Pancreas (tissue), 10 donors: ENCODE measurements around the gene PET117. TPM values are rescaled to one million over a fixed set of nuclear protein-coding genes. Genes with fewer than 3 reads are reported as not detected.

Experiments
- ATAC-seq, 4 donors: fragments of 200-7000 bp; cut with Tn5 transposase; one replicate each; pipeline versions ENCODE4 v1.8.0 to v1.9.1; 2020; ENCODE audit warnings: mild to moderate bottlenecking in 4 of 4, moderate library complexity in 4 of 4
- DNase-seq, 6 donors: peaks; one replicate each; pipeline ENCODE4 v3.0.0-alpha.2; 2020
- FAIRE-seq: peaks from 2 replicates; lab custom pipeline; 2012; peaks lifted over from hg19 to GRCh38; lab: Jason Lieb, UNC
- H3K27ac ChIP-seq, 4 donors: fragments of 200-600 bp; sonication (generic); 1 replicate in 3 of 4; 2 replicates in 1 of 4; pipeline versions ENCODE4 v1.5.0 to v1.8.0; 2020
- H3K27me3 ChIP-seq, 4 donors: fragments of 200-600 bp; one replicate each; pipeline ENCODE4 v1.8.0; 2021
- H3K36me3 ChIP-seq, 3 donors: fragments of 200-600 bp; sonication (generic) in 1 of 3; one replicate each; pipeline versions ENCODE4 v1.5.0 to v1.8.0; 2020 to 2021
- H3K4me1 ChIP-seq, 3 donors: fragments of 200-600 bp; one replicate each; pipeline ENCODE4 v1.8.0; 2021
- H3K4me3 ChIP-seq, 4 donors: fragments of 200-600 bp; sonication (generic) in 2 of 4; one replicate each; pipeline versions ENCODE4 v1.5.0 to v1.8.0; 2020 to 2021
- H3K9me3 ChIP-seq, 4 donors: fragments of 200-600 bp; one replicate each; pipeline ENCODE4 v1.8.0; 2021
- WGBS, 2 donors: extraction: QIAGEN DNeasy Blood & Tissue Kit; methylation state at CpG; one replicate each; pipeline ENCODE4 v1.1.7; 2013; 5-methylcytosine and 5-hydroxymethylcytosine counted together
- intact Hi-C, 3 donors: fragments of 100-400 bp; cut with DNase I; formaldehyde crosslinking; loops; one replicate each; pipeline versions ENCODE4 v1.11.1 to v1.14.2; 2022
- polyA plus RNA-seq, 2 donors: library from polyadenylated mRNA; stranded (reverse); fragments of 200-250 nt; gene quantifications; one replicate each; pipeline ENCODE4 v1.2.3, GENCODE V29; 2013
- total RNA-seq, 6 donors: library from RNA; stranded (reverse); fragmentation: NEBNext Ultra II Directional in 4 of 6; extraction: Animal tissue kit (Norgen Biotek cat#: 25700) in 4 of 6; gene quantifications; one replicate each; pipeline versions ENCODE4 v1.2.1 to v1.2.4, GENCODE V29; 2021 to 2023
- TF ChIP-seq, protein P1 (sequence below), 4 donors: fragments of 200-600 bp; sonication (generic) in 3 of 4; IDR thresholded peaks; one replicate each; pipeline versions ENCODE4 v1.5.0 to v1.8.0; 2021; ENCODE audit warnings: antibody characterized with exemption in 4 of 4
- donor health status: healthy with polysubstance abuse.
- donor health status: DM: no; HTN: no; CAD: no; lungs with moderate emphysema.
- donor health status: DM: no; HTN: no; CAD: no.
- donor health status: control.
- donor health status: control.
- donor health status: Bipolar disorder and iron deficiency.
- donor health status: DM: yes; HTN: yes; CAD: no.
- donor health status: DM: no; HTN: no; CAD: no.
- donor health status: DM: no; HTN: no; CAD: no.
- donor health status: DM: yes; HTN: yes; CAD: no.

Gene PET117
- total and polyA plus RNA-seq, 8 donors = 5.5 to 9.2 (median 6.3) TPM

DNA sequence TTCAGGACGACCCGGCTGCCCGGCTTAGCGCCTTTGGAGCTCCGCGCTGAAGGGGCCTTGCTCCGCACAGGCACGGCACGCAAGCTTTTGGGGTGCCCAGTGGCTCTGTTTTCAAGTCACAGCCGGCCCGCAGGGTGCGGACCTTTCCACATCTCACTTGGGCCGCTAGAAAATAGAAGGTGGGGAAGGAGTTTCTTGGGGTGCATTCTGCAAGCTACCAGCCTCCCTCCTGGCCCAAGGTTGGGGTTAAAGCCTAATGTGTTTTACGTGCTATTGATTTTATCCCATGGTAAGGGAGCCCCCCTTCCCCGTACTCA lies 561 bp downstream of the PET117 start:
- Histone ChIP-seq H3K27ac (peak overlapping the region; percentile 84 to 90 (median 88)), H3K27me3 (no peaks in the 10 kb centered on the region), H3K4me3 (peak overlapping the region; percentile 93 to 99 (median 96)), H3K36me3 (no peaks in the 10 kb centered on the region), H3K4me1 (peaks cover 6 to 16% (median 7%) of the 10 kb centered on the region in 3 donors), H3K9me3 (no peaks in the 10 kb centered on the region)
- ATAC-seq = peak in 2 of 4 donors; percentile 58 to 62
- TF ChIP-seq, protein P1, sequence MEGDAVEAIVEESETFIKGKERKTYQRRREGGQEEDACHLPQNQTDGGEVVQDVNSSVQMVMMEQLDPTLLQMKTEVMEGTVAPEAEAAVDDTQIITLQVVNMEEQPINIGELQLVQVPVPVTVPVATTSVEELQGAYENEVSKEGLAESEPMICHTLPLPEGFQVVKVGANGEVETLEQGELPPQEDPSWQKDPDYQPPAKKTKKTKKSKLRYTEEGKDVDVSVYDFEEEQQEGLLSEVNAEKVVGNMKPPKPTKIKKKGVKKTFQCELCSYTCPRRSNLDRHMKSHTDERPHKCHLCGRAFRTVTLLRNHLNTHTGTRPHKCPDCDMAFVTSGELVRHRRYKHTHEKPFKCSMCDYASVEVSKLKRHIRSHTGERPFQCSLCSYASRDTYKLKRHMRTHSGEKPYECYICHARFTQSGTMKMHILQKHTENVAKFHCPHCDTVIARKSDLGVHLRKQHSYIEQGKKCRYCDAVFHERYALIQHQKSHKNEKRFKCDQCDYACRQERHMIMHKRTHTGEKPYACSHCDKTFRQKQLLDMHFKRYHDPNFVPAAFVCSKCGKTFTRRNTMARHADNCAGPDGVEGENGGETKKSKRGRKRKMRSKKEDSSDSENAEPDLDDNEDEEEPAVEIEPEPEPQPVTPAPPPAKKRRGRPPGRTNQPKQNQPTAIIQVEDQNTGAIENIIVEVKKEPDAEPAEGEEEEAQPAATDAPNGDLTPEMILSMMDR (IDR thresholded peaks at IDR 0.05) = no peak
- DNase-seq = no peak
- intact Hi-C loops = no loop called here
- WGBS, 2 donors = 0% methylated on average over 12 to 15 of the region's 15 CpGs
- FAIRE-seq = no peak

DNA sequence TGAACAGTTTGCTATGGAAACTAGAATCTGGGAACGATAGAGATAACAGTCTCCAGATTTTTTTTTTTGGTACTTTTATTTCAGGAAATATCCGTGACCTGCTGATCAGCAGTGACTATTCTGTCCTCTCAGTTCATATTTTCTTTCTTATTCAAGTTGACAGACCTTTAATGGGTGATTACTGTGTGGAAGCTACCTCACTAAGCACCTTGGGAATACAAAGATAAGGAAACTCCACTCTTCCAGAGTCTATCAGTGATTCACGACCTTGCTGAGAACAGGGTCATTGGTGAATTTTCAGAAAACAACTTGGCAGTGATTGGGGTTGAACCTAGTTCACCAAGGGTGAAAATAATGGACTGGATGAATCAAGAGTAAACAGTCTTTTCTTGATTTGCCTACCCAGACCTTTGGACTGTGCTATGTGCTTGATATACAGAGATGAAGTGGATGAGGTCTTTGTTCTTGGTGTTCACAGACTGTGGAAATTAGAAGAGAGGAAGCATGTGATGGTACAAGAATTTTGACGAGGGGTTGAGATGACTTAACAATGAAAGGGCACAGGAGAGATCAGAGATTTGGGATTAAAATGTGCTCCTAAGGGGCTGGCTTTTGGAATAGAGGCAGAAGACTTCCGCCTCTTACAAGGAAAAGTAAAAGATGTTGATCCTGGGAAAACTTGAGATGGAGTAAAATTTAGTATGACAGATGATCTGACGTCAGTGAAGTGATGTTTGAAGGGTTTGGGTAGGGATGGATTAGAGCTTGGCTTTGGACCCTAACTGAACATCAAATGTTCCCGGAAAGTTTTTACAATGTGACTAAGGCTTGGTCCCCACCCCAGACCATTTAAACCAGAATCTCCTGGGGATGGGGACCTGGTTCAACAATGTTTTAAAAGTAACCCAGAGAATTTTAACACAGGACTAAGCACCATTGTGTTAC lies 1.2 kb downstream of the PET117 start:
- no peaks in the 10 kb centered on the region for H3K9me3 ChIP-seq
- WGBS, 2 donors = 33 to 34% methylated on average over 7 of the region's 7 CpGs
- peaks cover 6 to 16% (median 7%) of the 10 kb centered on the region in 3 donors for H3K4me1 ChIP-seq
- H3K27me3 ChIP-seq = no peaks in the 10 kb centered on the region
- no peak for DNase-seq
- H3K36me3 ChIP-seq = no peaks in the 10 kb centered on the region
- peak overlapping the region in 2 of 4 donors; percentile 88 to 89 for H3K27ac ChIP-seq
- no peak for ATAC-seq
- FAIRE-seq = no peak
- TF ChIP-seq, protein P1 (IDR thresholded peaks at IDR 0.05) = no peak
- intact Hi-C loops = no loop called here
- H3K4me3 ChIP-seq = peak overlapping the region; percentile 93 to 99 (median 96)

DNA sequence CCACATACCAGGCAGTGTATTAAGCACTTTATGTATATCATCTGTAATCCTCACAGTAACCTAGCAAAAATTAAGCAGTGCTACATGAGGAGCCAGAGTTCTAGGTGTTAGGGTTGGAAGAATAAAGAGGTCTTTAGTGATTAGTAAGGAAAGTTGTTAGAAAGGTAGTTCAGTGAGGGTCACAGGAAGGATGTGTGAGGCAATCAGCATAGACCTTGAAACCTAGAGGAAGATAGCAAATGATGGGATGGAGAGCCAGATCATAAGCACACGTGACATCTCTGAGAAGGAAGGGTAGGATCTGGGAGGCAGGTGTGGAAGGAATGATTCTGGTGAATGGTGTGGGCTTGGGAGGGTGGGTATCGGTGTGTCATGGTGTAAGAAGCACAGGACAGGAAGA lies 2.2 kb downstream of the PET117 start:
- DNase-seq (no peak), FAIRE-seq (no peak), ATAC-seq (no peak)
- Histone ChIP-seq H3K36me3 (no peaks in the 10 kb centered on the region), H3K4me1 (peaks cover 6 to 16% (median 7%) of the 10 kb centered on the region in 3 donors), H3K27me3 (no peaks in the 10 kb centered on the region), H3K4me3 (no peak overlapping the region), H3K27ac (no peak overlapping the region), H3K9me3 (no peaks in the 10 kb centered on the region)
- TF ChIP-seq, protein P1 (IDR thresholded peaks at IDR 0.05) = no peak
- intact Hi-C loops = no loop called here
- WGBS, 2 donors = 80 to 86% methylated on average over 2 of the region's 2 CpGs

DNA sequence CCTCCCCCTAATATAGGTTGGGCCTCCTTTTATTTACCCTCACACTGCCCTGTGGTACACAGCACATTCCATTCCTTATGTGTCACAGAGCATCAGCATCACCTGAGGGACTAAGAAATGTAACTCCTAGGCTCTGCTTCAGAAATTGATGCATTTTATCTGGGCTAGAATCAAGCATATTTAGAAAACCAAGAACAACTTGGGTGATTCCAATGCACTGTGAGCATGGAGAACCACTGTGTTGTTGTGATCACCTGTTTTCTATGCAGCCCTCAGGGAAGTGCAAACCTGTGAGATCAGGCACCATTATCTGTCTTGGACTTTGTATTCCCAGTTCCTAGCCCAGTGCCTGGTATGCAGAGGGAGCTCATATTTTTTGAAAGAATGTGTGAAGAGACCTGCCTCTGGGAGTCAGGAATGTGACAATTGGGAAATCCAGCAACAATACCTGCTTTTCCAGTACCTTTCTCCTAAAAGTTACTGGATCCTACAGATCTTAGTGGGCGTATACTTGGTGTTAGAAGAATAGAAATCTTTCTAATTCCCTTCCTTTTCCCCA lies 7.0 kb downstream of the PET117 start:
- Histone ChIP-seq H3K36me3 (no peaks in the 10 kb centered on the region), H3K4me3 (no peak overlapping the region), H3K27ac (no peak overlapping the region), H3K9me3 (no peaks in the 10 kb centered on the region), H3K4me1 (peaks cover 0 to 7% (median 0%) of the 10 kb centered on the region in 3 donors), H3K27me3 (no peaks in the 10 kb centered on the region)
- TF ChIP-seq, protein P1 (IDR thresholded peaks at IDR 0.05) = no peak
- ATAC-seq (no peak), FAIRE-seq (no peak), DNase-seq (no peak)
- intact Hi-C loops = no loop called here
- WGBS, 2 donors = 93 to 95% methylated on average over 1 of the region's 1 CpG
